HepG2 (cell line): Measurements from ENCODE around the gene UST. TPM values are rescaled to one million over a fixed set of nuclear protein-coding genes. Genes with fewer than 3 reads are reported as not detected.

Source experiments
- ATAC-seq: fragments of 200-7000 bp; cut with Tn5 transposase; 3 replicates; pipeline ENCODE4 v1.9.1; 2020; ENCODE audit warnings: mild to moderate bottlenecking, moderate library complexity
- BruUV-seq: library from RNA; stranded (reverse); fragments of 400-500 nt; replicated peaks from 2 replicates; lab custom pipeline; 2021; lab: Mats Ljungman, UMichigan
- CTCF ChIA-PET: fragments of 300-600 bp; formaldehyde crosslinking; extraction: SDS; loops from one replicate; lab custom pipeline; 2021; ENCODE audit warnings: low total read pairs, inconsistent platforms, low intra/inter-chr PET ratio; lab: Yijun Ruan, JAX
- POLR2A ChIA-PET: fragments of 350-600 bp; sonication (Branson Sonifier 250); formaldehyde crosslinking; loops from one replicate; lab custom pipeline; 2020; ENCODE audit warnings: antibody characterized with exemption, inconsistent platforms; lab: Yijun Ruan, JAX
- DNase-seq: peaks from one replicate; pipeline ENCODE4 v3.0.0-alpha.2; 2015; ENCODE audit warnings: low spot score
- FAIRE-seq: peaks from 3 replicates; lab custom pipeline; 2011; peaks lifted over from hg19 to GRCh38; lab: Jason Lieb, UNC
- H2AFZ ChIP-seq: one replicate; pipeline ENCODE4 v1.6.1; 2011; ENCODE audit warnings: low read length, inconsistent platforms
- H3K27ac ChIP-seq: fragments of 300-600 bp; 3 replicates; pipeline ENCODE4 v1.8.0; 2011; ENCODE audit warnings: mixed run types, mild to moderate bottlenecking, mixed read lengths, low read length, inconsistent platforms; ENCODE audit not compliant: insufficient read depth; ENCODE audit errors: extremely low read length
- H3K27me3 ChIP-seq, 2 experiments: fragments of 200-600 bp in 1 of 2; 2 replicates in 1 of 2; 3 replicates in 1 of 2; pipeline versions ENCODE4 v1.6.0 to v1.8.0; 2011; ENCODE audit warnings: low read length in 2 of 2, mild to moderate bottlenecking in 2 of 2, moderate library complexity in 2 of 2, inconsistent platforms in 1 of 2; ENCODE audit not compliant: insufficient read depth in 2 of 2, control insufficient read depth in 1 of 2
- H3K36me3 ChIP-seq, 2 experiments: fragments of 200-600 bp in 1 of 2; replicated peaks in 1 of 2; 2 replicates in 1 of 2; 3 replicates in 1 of 2; pipeline versions ENCODE4 v1.5.1 to v1.8.0; 2011; ENCODE audit warnings: low read length in 2 of 2, inconsistent platforms in 1 of 2; ENCODE audit not compliant: insufficient read depth in 2 of 2, control insufficient read depth in 1 of 2
- H3K4me1 ChIP-seq: 2 replicates; pipeline ENCODE4 v1.5.1; 2012; ENCODE audit warnings: low read length, inconsistent platforms; ENCODE audit not compliant: insufficient read depth
- H3K4me2 ChIP-seq: 2 replicates; pipeline ENCODE4 v1.6.0; 2011; ENCODE audit warnings: low read depth, low read length, inconsistent platforms
- H3K4me3 ChIP-seq, 3 experiments: fragments of 200-600 bp in 1 of 3; sonication (generic), shearing (Covaris generic) in 1 of 3; replicated peaks in 1 of 3; 2 replicates each; pipeline ENCODE4 v1.5.1; 2011 to 2016; ENCODE audit warnings: low read length in 3 of 3, inconsistent platforms in 2 of 3, low read depth in 2 of 3, mild to moderate bottlenecking in 2 of 3, control low read depth in 1 of 3, mixed read lengths in 1 of 3; ENCODE audit not compliant: insufficient read depth in 1 of 3
- H3K79me2 ChIP-seq: one replicate; pipeline ENCODE4 v1.6.1; 2011; ENCODE audit warnings: low read length, inconsistent platforms; ENCODE audit not compliant: insufficient read depth
- H3K9ac ChIP-seq: 2 replicates; pipeline ENCODE4 v1.6.0; 2011; ENCODE audit warnings: mild to moderate bottlenecking, low read depth, low read length, inconsistent platforms; ENCODE audit not compliant: insufficient read depth
- H3K9me3 ChIP-seq: 2 replicates; pipeline ENCODE4 v1.5.1; 2012; ENCODE audit warnings: mild to moderate bottlenecking, low read length
- H4K20me1 ChIP-seq: 2 replicates; pipeline ENCODE4 v1.6.0; 2011; ENCODE audit warnings: inconsistent platforms, mild to moderate bottlenecking, low read length, moderate library complexity; ENCODE audit not compliant: insufficient read depth
- ARNTL ChIP-seq: sonication (generic); formaldehyde crosslinking; IDR thresholded peaks from 2 replicates; pipeline ENCODE4 v1.4.0; 2020; ENCODE audit warnings: mild to moderate bottlenecking, missing genetic modification reagents
- MNT ChIP-seq: fragments of 450-650 bp; IDR thresholded peaks from 2 replicates; pipeline ENCODE4 v1.6.1; 2016
- POLR2AphosphoS5 ChIP-seq: IDR thresholded peaks from 2 replicates; pipeline ENCODE4 v1.6.1; 2012; ENCODE audit warnings: low read depth, low read length
- RAD51 ChIP-seq: fragments of 450-650 bp; IDR thresholded peaks from 2 replicates; pipeline ENCODE4 v1.6.1; 2016; ENCODE audit warnings: borderline replicate concordance
- REL ChIP-seq: sonication (generic); formaldehyde crosslinking; conservative IDR thresholded peaks from 2 replicates; pipeline ENCODE4 v1.8.0; 2022; ENCODE audit warnings: mild to moderate bottlenecking, missing genetic modification reagents, moderate library complexity
- SNAPC4 ChIP-seq: sonication (generic); formaldehyde crosslinking; IDR thresholded peaks from 2 replicates; pipeline ENCODE4 v1.4.0; 2020; ENCODE audit warnings: mild to moderate bottlenecking, missing genetic modification reagents
- SOX13 ChIP-seq, 3 experiments: fragments of 450-650 bp in 1 of 3; sonication (generic) in 1 of 3; formaldehyde crosslinking in 1 of 3; IDR thresholded peaks in 2 of 3; conservative IDR thresholded peaks in 1 of 3; 2 replicates each; pipeline versions ENCODE4 v1.5.0 to v1.6.1; 2016 to 2020; ENCODE audit warnings: antibody characterized with exemption in 1 of 3, mild to moderate bottlenecking in 1 of 3, missing compliant biosample characterization in 1 of 3, missing genetic modification reagents in 1 of 3, moderate library complexity in 1 of 3
- TCF7L2 ChIP-seq: IDR thresholded peaks from 2 replicates; pipeline ENCODE4 v1.6.1; 2011; ENCODE audit warnings: mild to moderate bottlenecking, low read depth, low read length, moderate library complexity
- TRIM24 ChIP-seq: sonication (generic); formaldehyde crosslinking; IDR thresholded peaks from 2 replicates; pipeline ENCODE4 v1.8.0; 2022; ENCODE audit warnings: mild to moderate bottlenecking, missing genetic modification reagents
- TSC22D2 ChIP-seq: sonication (generic); formaldehyde crosslinking; IDR thresholded peaks from 2 replicates; pipeline ENCODE4 v1.5.1; 2020; ENCODE audit warnings: missing genetic modification reagents, mild to moderate bottlenecking, borderline replicate concordance
- ZNF432 ChIP-seq: sonication (generic); formaldehyde crosslinking; IDR thresholded peaks from 2 replicates; pipeline ENCODE4 v1.5.0; 2020; ENCODE audit warnings: missing genetic modification reagents, mild to moderate bottlenecking, borderline replicate concordance
- ZNF776 ChIP-seq: sonication (generic); formaldehyde crosslinking; IDR thresholded peaks from 2 replicates; pipeline ENCODE4 v1.4.0; 2020; ENCODE audit warnings: mild to moderate bottlenecking, missing genetic modification reagents
- in situ Hi-C: cut with HindIII; loops from 2 replicates; pipeline ENCODE4 v1.10.0; 2017; ENCODE audit warnings: low pct_unique_long_range_greater_than_20kb; ENCODE audit not compliant: extremely low pct_ligation_motif_present
- intact Hi-C: fragments of 100-400 bp; cut with micrococcal nuclease; formaldehyde crosslinking; loops from one replicate; pipeline ENCODE4 v1.10.0; 2022; ENCODE audit not compliant: unreplicated experiment
- polyA plus RNA-seq, 8 experiments: library from polyadenylated mRNA; depleted of rRNA in 3 of 8; stranded (reverse) in 7 of 8; unstranded in 1 of 8; fragments of >200 nt; fragmentation: Illumina TruSeq in 4 of 8; extraction: Trizol in 4 of 8; gene quantifications; 2 replicates each; pipeline versions ENCODE4 v1.2.1 to v1.2.3, GENCODE V29; 2011 to 2016; ENCODE audit warnings: low read depth in 4 of 8, missing spikeins in 1 of 8, mixed read lengths in 1 of 8; ENCODE audit not compliant: insufficient read depth in 1 of 8
- total RNA-seq, 5 experiments: library from RNA; depleted of rRNA; stranded (reverse); fragments of >200 nt; fragmentation: Illumina TruSeq; extraction: Trizol; gene quantifications; 2 replicates each; pipeline ENCODE4 v1.2.3, GENCODE V29; 2016; ENCODE audit warnings: low read depth in 1 of 5

The UST gene
- total and polyA plus RNA-seq, 2 of the 13 experiments (the other 11 are each of a cell fraction or from before 2014, with no cell fraction given): 0.27 TPM; not detected in 1

GRCh38 chr6:149102324-149102723, 355.5 kb downstream of the UST start:
- Histone ChIP-seq H3K4me3 (no peak overlapping the region), H2AFZ (no peak overlapping the region), H3K79me2 (no peaks in the 10 kb centered on the region), H3K9me3 (peaks cover 25% of the 10 kb centered on the region), H3K27me3 (no peaks in the 10 kb centered on the region), H3K36me3 (no peaks in the 10 kb centered on the region), H3K4me2 (no peak overlapping the region), H3K4me1 (no peaks in the 10 kb centered on the region), H4K20me1 (no peaks in the 10 kb centered on the region), H3K9ac (no peak overlapping the region), H3K27ac (no peak overlapping the region)
- POLR2A ChIA-PET: no interaction called here
- in situ Hi-C loops (no loop called here), intact Hi-C loops (no loop called here)
- DNase-seq: no peak
- no peak for FAIRE-seq
- CTCF ChIA-PET: no interaction called here
- no peak for ATAC-seq
- no TSS peak for BruUV-seq
- TF ChIP-seq ZNF776: no peak
- no peak for TF ChIP-seq POLR2AphosphoS5
- no peak for TF ChIP-seq SNAPC4
- TF ChIP-seq TRIM24 (CRISPR knock-in tag): no peak
- no peak for TF ChIP-seq SOX13 (IDR thresholded peaks at IDR 0.05)
- no peak for TF ChIP-seq SOX13 (CRISPR knock-in tag; conservative IDR thresholded peaks at IDR 0.05 in 1 of 2, IDR thresholded peaks at IDR 0.05 in 1 of 2)
- TF ChIP-seq ZNF432 (CRISPR knock-in tag): no peak
- TF ChIP-seq ARNTL (CRISPR knock-in tag): no peak
- TF ChIP-seq REL (CRISPR knock-in tag): no peak
- TF ChIP-seq TCF7L2: no peak
- TF ChIP-seq MNT: no peak
- TF ChIP-seq RAD51: no peak
- no peak for TF ChIP-seq TSC22D2 (CRISPR knock-in tag)
